OCI-LY1 (cell line): Measurements from ENCODE around the gene SRP14.

Experiments used
- H2AFZ ChIP-seq: fragments of 200-600 bp; sonication (generic), shearing (Covaris generic); 2 replicates; pipeline ENCODE4 v1.6.0; 2014; ENCODE audit warnings: antibody characterized with exemption, mild to moderate bottlenecking, low read length
- H3F3A ChIP-seq: fragments of 200-600 bp; sonication (generic), shearing (Covaris generic); 2 replicates; pipeline ENCODE4 v1.6.0; 2014; ENCODE audit warnings: mild to moderate bottlenecking, antibody characterized with exemption, low read length, moderate library complexity; ENCODE audit not compliant: insufficient read depth
- H3K27ac ChIP-seq: fragments of 200-600 bp; sonication (generic); 2 replicates; pipeline ENCODE4 v1.5.1; 2014; ENCODE audit warnings: low read length, mixed run types, mild to moderate bottlenecking, low read depth; ENCODE audit not compliant: poor library complexity, severe bottlenecking
- H3K27me3 ChIP-seq: fragments of 200-600 bp; sonication (generic); 2 replicates; pipeline ENCODE4 v1.6.0; 2014; ENCODE audit warnings: antibody characterized with exemption, mild to moderate bottlenecking, low read length, moderate library complexity; ENCODE audit not compliant: insufficient read depth
- H3K36me3 ChIP-seq: fragments of 200-600 bp; sonication (generic); 2 replicates; pipeline ENCODE4 v1.6.1; 2014; ENCODE audit warnings: mild to moderate bottlenecking, antibody characterized with exemption, low read length, moderate library complexity, mixed read lengths; ENCODE audit not compliant: insufficient read depth
- H3K4me1 ChIP-seq: fragments of 200-600 bp; sonication (generic); 2 replicates; pipeline ENCODE4 v1.5.1; 2014; ENCODE audit warnings: mild to moderate bottlenecking, low read length, moderate library complexity; ENCODE audit not compliant: insufficient read depth, severe bottlenecking
- H3K4me2 ChIP-seq: fragments of 200-600 bp; sonication (generic), shearing (Covaris generic); 2 replicates; pipeline ENCODE4 v1.6.1; 2014; ENCODE audit warnings: low read length
- H3K4me3 ChIP-seq: fragments of 200-600 bp; sonication (generic); 2 replicates; pipeline ENCODE4 v1.5.1; 2014; ENCODE audit warnings: low read length, low read depth, mild to moderate bottlenecking, mixed read lengths; ENCODE audit not compliant: poor library complexity, severe bottlenecking
- H3K79me2 ChIP-seq: fragments of 200-600 bp; shearing (Covaris generic); 2 replicates; pipeline ENCODE4 v1.6.1; 2016; ENCODE audit warnings: mixed run types, low read length, mixed read lengths; ENCODE audit not compliant: insufficient read depth
- H3K9ac ChIP-seq: fragments of 200-600 bp; sonication (generic), shearing (Covaris generic); 2 replicates; pipeline ENCODE4 v1.6.1; 2014; ENCODE audit warnings: mild to moderate bottlenecking, low read length, mixed read lengths
- H3K9me2 ChIP-seq: fragments of 200-600 bp; sonication (generic), shearing (Covaris generic); 2 replicates; pipeline ENCODE4 v1.6.1; 2014; ENCODE audit warnings: low read depth, mild to moderate bottlenecking, low read length, mixed read lengths
- H3K9me3 ChIP-seq: fragments of 200-600 bp; shearing (Covaris generic); 2 replicates; pipeline ENCODE4 v1.6.1; 2014; ENCODE audit warnings: low read length, mixed read lengths
- H4K20me1 ChIP-seq: fragments of 200-600 bp; sonication (generic), shearing (Covaris generic); 2 replicates; pipeline ENCODE4 v1.6.0; 2016; ENCODE audit warnings: mild to moderate bottlenecking, low read length; ENCODE audit not compliant: insufficient read depth
- CTCF ChIP-seq: fragments of 200-600 bp; sonication (generic), shearing (Covaris generic); IDR thresholded peaks from 2 replicates; pipeline ENCODE4 v1.5.1; 2017; ENCODE audit warnings: mild to moderate bottlenecking, antibody characterized with exemption, low read length, moderate library complexity, mixed read lengths
- EZH2 ChIP-seq: fragments of 200-600 bp; sonication (generic), shearing (Covaris generic); IDR thresholded peaks from 2 replicates; pipeline ENCODE4 v1.8.0; 2017; ENCODE audit warnings: borderline replicate concordance, mixed run types, mild to moderate bottlenecking, antibody characterized with exemption, low read length, moderate library complexity, mixed read lengths

The SRP14 gene

GRCh38 chr15:40050788-40051470 is 11.9 kb upstream of the SRP14 start:
- no peak overlapping the region for H3K4me3 ChIP-seq
- H4K20me1 ChIP-seq, result no peaks in the 10 kb centered on the region
- H3K9ac ChIP-seq, result no peak overlapping the region; the same call in 1 of the 2 replicates
- no peaks in the 10 kb centered on the region for H3K79me2 ChIP-seq
- TF ChIP-seq CTCF, result no peak
- TF ChIP-seq EZH2, result no peak
- peaks cover 18% of the 10 kb centered on the region; the same call in 1 of the 2 replicates for H3F3A ChIP-seq
- peaks cover 99% of the 10 kb centered on the region for H3K4me1 ChIP-seq
- H3K27me3 ChIP-seq, result no peaks in the 10 kb centered on the region
- peak overlapping the region; percentile 96 for H3K27ac ChIP-seq
- no peak overlapping the region for H3K4me2 ChIP-seq
- no peaks in the 10 kb centered on the region; the same call in 1 of the 2 replicates for H3K36me3 ChIP-seq
- no peaks in the 10 kb centered on the region for H3K9me2 ChIP-seq
- no peaks in the 10 kb centered on the region for H3K9me3 ChIP-seq
- no peak overlapping the region for H2AFZ ChIP-seq

- peaks cover 18% of the 10 kb centered on the region; the same call in 1 of the 2 replicates for H3F3A ChIP-seq
- no peak for TF ChIP-seq CTCF
- no peak for TF ChIP-seq EZH2
- no peaks in the 10 kb centered on the region for H3K27me3 ChIP-seq
- peak overlapping the region; percentile 65; the same call in 1 of the 2 replicates for H3K9ac ChIP-seq
- no peaks in the 10 kb centered on the region; the same call in 1 of the 2 replicates for H3K36me3 ChIP-seq
- no peak overlapping the region for H3K4me3 ChIP-seq
- no peak overlapping the region; the same call in 1 of the 2 replicates for H3K4me2 ChIP-seq
- peaks cover 99% of the 10 kb centered on the region for H3K4me1 ChIP-seq
- no peak overlapping the region for H2AFZ ChIP-seq
- no peaks in the 10 kb centered on the region for H3K9me3 ChIP-seq
- H3K27ac ChIP-seq, result peak overlapping the region; percentile 96
- no peaks in the 10 kb centered on the region for H3K9me2 ChIP-seq
- H4K20me1 ChIP-seq, result no peaks in the 10 kb centered on the region
- H3K79me2 ChIP-seq, result no peaks in the 10 kb centered on the region
These were observed 10.0 kb upstream of the SRP14 start for GRCh38 chr15:40048926-40049475.

- Histone ChIP-seq H3K27ac (peak overlapping the region; percentile 96), H3K36me3 (no peaks in the 10 kb centered on the region; the same call in 1 of the 2 replicates), H4K20me1 (no peaks in the 10 kb centered on the region), H3K4me1 (peaks cover 99% of the 10 kb centered on the region), H3K9me3 (no peaks in the 10 kb centered on the region), H3K27me3 (no peaks in the 10 kb centered on the region), H3K79me2 (no peaks in the 10 kb centered on the region), H3K9me2 (no peaks in the 10 kb centered on the region), H3K4me3 (no peak overlapping the region), H3F3A (peaks cover 18% of the 10 kb centered on the region; the same call in 1 of the 2 replicates), H3K9ac (peak overlapping the region; percentile 65), H2AFZ (no peak overlapping the region), H3K4me2 (peak overlapping the region; percentile 52; the same call in 1 of the 2 replicates)
- TF ChIP-seq CTCF (no peak), EZH2 (no peak)
These were observed 9.3 kb upstream of the SRP14 start for GRCh38 chr15:40048211-40048792.
